Cardiac muscle cell (in vitro differentiated cells and primary cell): ENCODE results near the gene EPHB2. TPM values are rescaled to one million over a fixed set of nuclear protein-coding genes. Genes with fewer than 3 reads are reported as not detected.

Experiments
- DNase-seq, 2 donors: peaks; one replicate each; pipeline versions ENCODE4 v3.0.0 to v3.0.0-alpha.2; 2010 to 2017; ENCODE audit warnings: low read depth in 1 of 2, low spot score in 1 of 2
- H3K27ac ChIP-seq: fragments of 200-600 bp; sonication (generic); 2 replicates; pipeline ENCODE4 v1.5.1; 2016
- H3K27me3 ChIP-seq: fragments of 200-600 bp; sonication (generic); 2 replicates; pipeline ENCODE4 v1.6.0; 2016; ENCODE audit warnings: control low read depth
- H3K36me3 ChIP-seq: fragments of 200-600 bp; sonication (generic); 2 replicates; pipeline ENCODE4 v1.5.1; 2016; ENCODE audit warnings: control low read depth
- H3K4me1 ChIP-seq: fragments of 200-600 bp; sonication (generic); 2 replicates; pipeline ENCODE4 v1.8.1; 2017; ENCODE audit warnings: low read depth, mild to moderate bottlenecking, mixed run types
- H3K4me3 ChIP-seq: fragments of 200-600 bp; sonication (generic); 2 replicates; pipeline ENCODE4 v1.5.1; 2016; ENCODE audit warnings: mild to moderate bottlenecking
- H3K9me3 ChIP-seq: fragments of 200-600 bp; sonication (generic); 2 replicates; pipeline ENCODE4 v1.5.1; 2017; ENCODE audit warnings: low read depth, mild to moderate bottlenecking, control low read depth
- CTCF ChIP-seq: IDR thresholded peaks from 2 replicates; pipeline ENCODE4 v1.5.1; 2012; ENCODE audit warnings: low read depth, mild to moderate bottlenecking, low read length
- polyA plus RNA-seq: library from polyadenylated mRNA; unstranded; fragments of >200 nt; fragmentation: Nextera tagmentation; extraction: Ambion mirVana; gene quantifications from 2 replicates; pipeline ENCODE4 v1.2.1, GENCODE V29; 2016
- total RNA-seq: library from RNA; depleted of rRNA; stranded (reverse); fragments of >200 nt; gene quantifications from 2 replicates; pipeline ENCODE4 v1.2.3, GENCODE V29; 2016

The EPHB2 gene
- total and polyA plus RNA-seq, 2 experiments from 2014 or later, result 38.8 to 96.3 TPM

- no peaks in the 10 kb centered on the region for H3K27me3 ChIP-seq
- TF ChIP-seq CTCF, result no peak
- no peaks in the 10 kb centered on the region for H3K9me3 ChIP-seq
- peaks cover 3% of the 10 kb centered on the region for H3K4me1 ChIP-seq
- H3K4me3 ChIP-seq, result no peak overlapping the region
- no peak for DNase-seq
- peaks cover 5% of the 10 kb centered on the region for H3K36me3 ChIP-seq
- H3K27ac ChIP-seq, result no peak overlapping the region
These were observed 74.1 kb downstream of the EPHB2 start for GRCh38 chr1:22784737-22785136.

GRCh38 chr1:22786101-22786500 is 75.5 kb downstream of the EPHB2 start:
- DNase-seq, result no peak
- H3K9me3 ChIP-seq, result no peaks in the 10 kb centered on the region
- no peak overlapping the region for H3K4me3 ChIP-seq
- H3K27ac ChIP-seq, result no peak overlapping the region
- no peaks in the 10 kb centered on the region for H3K27me3 ChIP-seq
- H3K36me3 ChIP-seq, result peaks cover 5% of the 10 kb centered on the region
- no peak for TF ChIP-seq CTCF
- peaks cover 7% of the 10 kb centered on the region for H3K4me1 ChIP-seq

GRCh38 chr1:22786719-22787489 is 76.3 kb downstream of the EPHB2 start:
- Histone ChIP-seq H3K9me3 (no peaks in the 10 kb centered on the region), H3K36me3 (peaks cover 5% of the 10 kb centered on the region), H3K4me3 (no peak overlapping the region), H3K27ac (no peak overlapping the region), H3K27me3 (no peaks in the 10 kb centered on the region), H3K4me1 (peaks cover 8% of the 10 kb centered on the region)
- TF ChIP-seq CTCF, result no peak
- DNase-seq, result no peak

- Histone ChIP-seq H3K4me1 (peaks cover 8% of the 10 kb centered on the region), H3K9me3 (no peaks in the 10 kb centered on the region), H3K4me3 (no peak overlapping the region), H3K36me3 (peaks cover 5% of the 10 kb centered on the region), H3K27ac (no peak overlapping the region), H3K27me3 (no peaks in the 10 kb centered on the region)
- no peak for TF ChIP-seq CTCF
- DNase-seq, result no peak
These were observed 77.0 kb downstream of the EPHB2 start for GRCh38 chr1:22787636-22788035.

- DNase-seq, result no peak
- no peak overlapping the region for H3K4me3 ChIP-seq
- H3K36me3 ChIP-seq, result peaks cover 5% of the 10 kb centered on the region
- H3K4me1 ChIP-seq, result peaks cover 8% of the 10 kb centered on the region
- H3K27me3 ChIP-seq, result no peaks in the 10 kb centered on the region
- TF ChIP-seq CTCF, result no peak
- no peaks in the 10 kb centered on the region for H3K9me3 ChIP-seq
- no peak overlapping the region for H3K27ac ChIP-seq
These were observed 77.6 kb downstream of the EPHB2 start for GRCh38 chr1:22788254-22788661.
